Choroid plexus epithelial cell (primary cell): Measurements from ENCODE around the gene FNDC10.
"Not testable (repeated sequence)": the region's sequence is repeated elsewhere in the genome, so short reads cannot be mapped to it uniquely, and the experiment has no call there.

ENCODE experiments used
- DNase-seq: peaks from one replicate; pipeline ENCODE4 v3.0.0-alpha.2; 2010; ENCODE audit warnings: low read depth
- H3K4me3 ChIP-seq: 2 replicates; pipeline ENCODE4 v1.5.1; 2011; ENCODE audit warnings: low read depth, mild to moderate bottlenecking, control low read depth, low read length, moderate library complexity
- TF ChIP-seq, protein P1 (sequence below): conservative IDR thresholded peaks from 2 replicates; pipeline ENCODE4 v1.5.1; 2011; ENCODE audit warnings: low read depth, mild to moderate bottlenecking, control low read depth, inconsistent platforms, low read length, moderate library complexity

FNDC10 gene

DNA sequence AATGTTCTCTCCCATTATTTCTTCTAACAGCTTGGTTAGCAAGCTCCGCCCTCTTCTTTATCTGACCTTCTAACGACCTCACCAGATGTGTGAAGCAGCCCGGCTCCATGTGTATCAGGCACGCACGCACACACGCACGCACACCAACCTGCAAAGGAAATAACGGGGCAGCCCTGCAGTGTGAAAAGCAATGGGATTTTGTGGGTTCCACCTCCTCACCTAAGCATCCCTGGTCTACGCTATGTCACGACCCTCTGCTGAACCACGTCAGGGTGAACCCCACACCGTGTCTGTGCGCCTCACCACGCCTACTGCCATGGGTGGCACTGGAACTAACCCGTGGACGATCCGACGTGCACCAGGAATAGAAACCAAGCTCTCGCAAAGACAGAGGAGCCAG is 35.7 kb downstream of the FNDC10 start:
- H3K4me3 ChIP-seq, result no peak overlapping the region
- DNase-seq, result no peak
- TF ChIP-seq, protein P1, sequence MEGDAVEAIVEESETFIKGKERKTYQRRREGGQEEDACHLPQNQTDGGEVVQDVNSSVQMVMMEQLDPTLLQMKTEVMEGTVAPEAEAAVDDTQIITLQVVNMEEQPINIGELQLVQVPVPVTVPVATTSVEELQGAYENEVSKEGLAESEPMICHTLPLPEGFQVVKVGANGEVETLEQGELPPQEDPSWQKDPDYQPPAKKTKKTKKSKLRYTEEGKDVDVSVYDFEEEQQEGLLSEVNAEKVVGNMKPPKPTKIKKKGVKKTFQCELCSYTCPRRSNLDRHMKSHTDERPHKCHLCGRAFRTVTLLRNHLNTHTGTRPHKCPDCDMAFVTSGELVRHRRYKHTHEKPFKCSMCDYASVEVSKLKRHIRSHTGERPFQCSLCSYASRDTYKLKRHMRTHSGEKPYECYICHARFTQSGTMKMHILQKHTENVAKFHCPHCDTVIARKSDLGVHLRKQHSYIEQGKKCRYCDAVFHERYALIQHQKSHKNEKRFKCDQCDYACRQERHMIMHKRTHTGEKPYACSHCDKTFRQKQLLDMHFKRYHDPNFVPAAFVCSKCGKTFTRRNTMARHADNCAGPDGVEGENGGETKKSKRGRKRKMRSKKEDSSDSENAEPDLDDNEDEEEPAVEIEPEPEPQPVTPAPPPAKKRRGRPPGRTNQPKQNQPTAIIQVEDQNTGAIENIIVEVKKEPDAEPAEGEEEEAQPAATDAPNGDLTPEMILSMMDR, result no peak

DNA sequence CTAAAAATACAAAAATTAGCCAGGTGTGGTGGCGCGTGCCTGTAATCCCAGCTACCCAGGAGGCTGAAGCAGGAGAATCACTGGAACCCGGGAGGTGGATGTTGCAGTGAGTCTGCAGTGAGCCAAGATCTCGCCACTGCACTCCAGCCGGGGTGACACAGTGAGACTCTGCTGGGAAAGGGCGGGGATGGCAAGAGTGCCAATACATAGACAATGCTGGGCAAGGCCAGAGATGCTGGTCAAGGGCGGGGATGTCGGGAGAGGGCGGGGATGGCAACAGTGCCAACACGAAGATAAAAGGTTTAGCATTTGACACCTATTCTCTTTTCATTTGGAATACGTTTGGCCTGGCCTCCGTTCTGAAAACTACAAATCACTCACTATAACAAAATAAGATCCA is 36.2 kb downstream of the FNDC10 start:
- no peak overlapping the region for H3K4me3 ChIP-seq
- TF ChIP-seq, protein P1, result no peak
- no peak for DNase-seq

DNA sequence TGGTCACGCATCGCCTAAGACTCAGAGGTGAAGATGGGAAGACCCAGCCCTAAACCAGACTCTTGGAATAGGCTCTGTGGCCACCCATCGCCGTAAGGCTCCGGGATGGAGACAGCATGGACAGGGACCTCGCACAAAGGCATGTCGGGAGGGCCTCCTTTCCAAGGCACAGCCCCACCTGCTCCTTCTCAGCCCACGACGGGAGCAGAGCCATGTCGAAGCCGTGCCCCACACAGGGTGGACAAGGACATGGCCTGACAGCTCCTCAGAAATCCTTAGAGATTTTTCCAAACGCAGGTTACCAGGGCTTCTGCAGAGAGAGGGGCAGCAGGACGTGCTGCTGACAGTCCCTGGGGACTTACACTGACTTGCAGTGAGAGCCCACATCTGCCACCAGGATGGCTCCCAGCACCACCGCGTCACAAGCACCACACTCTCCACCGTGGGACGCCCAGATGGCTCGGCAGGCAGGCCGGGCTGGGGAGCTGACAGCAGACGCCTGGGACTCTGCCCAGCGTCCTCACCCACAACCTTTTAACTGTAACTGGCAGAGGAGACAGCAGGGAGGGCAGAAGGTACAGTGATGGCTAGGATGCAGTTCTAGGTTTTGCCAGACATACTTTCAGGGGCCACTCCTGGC is 37.3 kb downstream of the FNDC10 start:
- DNase-seq, result no peak
- TF ChIP-seq, protein P1, result no peak
- H3K4me3 ChIP-seq, result no peak overlapping the region

DNA sequence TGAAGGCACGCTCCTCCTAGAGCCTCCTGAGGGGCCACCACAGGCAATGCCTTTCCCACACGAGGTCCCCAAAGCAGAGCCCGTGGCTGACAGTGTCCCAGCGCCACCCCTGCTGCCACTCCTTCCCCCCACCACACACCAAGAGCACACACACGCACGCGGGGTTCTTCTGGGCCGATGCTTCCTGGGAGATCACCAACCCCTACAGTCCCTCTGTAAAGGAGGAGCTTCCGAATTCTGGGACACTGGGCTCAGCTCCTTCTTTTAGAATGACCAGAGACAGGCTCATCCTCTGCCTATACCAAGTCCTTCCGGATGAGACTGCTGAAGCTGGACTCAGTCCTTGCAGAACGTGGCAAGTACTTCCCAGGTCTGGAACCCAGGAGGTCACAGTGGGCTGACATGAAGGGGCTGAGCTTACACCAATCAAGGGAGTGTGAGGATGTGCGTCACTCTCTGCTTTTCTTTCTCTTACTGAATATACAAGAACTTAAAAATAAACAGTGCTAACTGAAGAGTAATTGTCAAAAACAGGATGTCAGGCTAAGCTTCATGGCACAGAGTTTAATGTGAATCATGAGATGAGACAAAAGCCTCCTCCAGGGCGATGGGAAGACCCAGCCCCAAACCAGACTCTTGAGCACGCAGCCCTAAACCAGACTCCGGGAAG is 38.0 kb downstream of the FNDC10 start:
- no peak overlapping the region for H3K4me3 ChIP-seq
- DNase-seq, result no peak
- TF ChIP-seq, protein P1, result no peak

DNA sequence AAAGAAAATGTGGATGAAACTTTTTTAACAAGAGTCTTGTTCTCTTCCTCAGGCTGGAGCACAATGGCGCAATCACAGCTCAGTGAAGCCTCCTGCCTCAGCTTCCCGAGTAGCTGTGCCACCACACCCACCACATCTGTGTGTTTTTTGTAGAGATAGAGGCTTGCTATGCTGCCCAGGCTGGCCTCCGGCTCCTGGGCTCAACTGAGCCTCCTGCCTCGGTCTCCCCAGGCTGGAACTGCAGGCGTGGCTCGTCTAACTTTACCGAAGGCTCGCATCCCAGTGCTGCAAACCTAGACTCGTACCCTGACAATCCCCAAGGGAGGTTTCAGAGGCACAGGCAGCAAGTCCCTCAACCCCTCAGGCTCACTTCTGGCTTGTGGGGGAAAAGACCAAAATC is 39.8 kb downstream of the FNDC10 start:
- DNase-seq, result no peak
- TF ChIP-seq, protein P1, result no peak
- no peak overlapping the region for H3K4me3 ChIP-seq

DNA sequence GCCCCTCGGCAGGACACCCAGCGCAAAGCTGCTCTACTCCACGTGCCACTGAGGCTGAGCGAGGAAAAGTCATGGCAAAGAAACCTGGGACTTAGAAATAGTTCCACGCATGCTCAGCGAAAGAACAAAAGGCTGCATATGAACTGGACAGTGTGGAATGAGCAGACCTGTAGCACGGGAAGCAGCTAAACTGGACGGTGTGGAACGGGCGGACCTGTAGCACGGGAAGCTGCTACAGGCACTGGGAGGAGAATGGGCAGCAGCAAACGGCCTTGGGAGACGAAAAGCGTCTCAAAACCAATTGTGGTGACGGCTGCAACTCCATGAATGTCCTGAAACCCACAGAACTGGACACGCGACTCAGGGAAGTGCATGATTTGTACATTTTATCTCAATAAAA is 40.9 kb downstream of the FNDC10 start:
- H3K4me3 ChIP-seq, result no peak overlapping the region
- DNase-seq, result no peak
- TF ChIP-seq, protein P1, result no peak

DNA sequence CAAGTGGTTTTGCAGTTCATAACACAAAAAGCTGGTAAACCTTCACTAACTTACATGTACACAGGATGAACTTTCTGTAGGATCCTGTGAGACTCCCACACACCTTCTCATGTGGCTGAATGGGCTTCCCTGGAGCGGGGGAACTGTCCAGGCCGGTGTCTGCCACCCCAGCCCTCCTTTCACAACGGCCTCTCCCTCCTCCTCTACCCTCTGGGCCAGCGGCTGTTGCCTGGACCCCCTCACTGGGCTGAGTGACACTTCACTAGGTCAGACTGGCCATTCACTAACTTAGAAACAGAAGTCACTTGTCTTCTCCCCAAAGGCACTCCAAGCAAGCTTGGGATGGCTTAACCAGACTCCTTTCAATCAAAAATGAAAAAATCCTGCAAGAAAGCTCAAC is 41.3 kb downstream of the FNDC10 start:
- TF ChIP-seq, protein P1, result no peak
- no peak overlapping the region for H3K4me3 ChIP-seq
- no peak for DNase-seq

DNA sequence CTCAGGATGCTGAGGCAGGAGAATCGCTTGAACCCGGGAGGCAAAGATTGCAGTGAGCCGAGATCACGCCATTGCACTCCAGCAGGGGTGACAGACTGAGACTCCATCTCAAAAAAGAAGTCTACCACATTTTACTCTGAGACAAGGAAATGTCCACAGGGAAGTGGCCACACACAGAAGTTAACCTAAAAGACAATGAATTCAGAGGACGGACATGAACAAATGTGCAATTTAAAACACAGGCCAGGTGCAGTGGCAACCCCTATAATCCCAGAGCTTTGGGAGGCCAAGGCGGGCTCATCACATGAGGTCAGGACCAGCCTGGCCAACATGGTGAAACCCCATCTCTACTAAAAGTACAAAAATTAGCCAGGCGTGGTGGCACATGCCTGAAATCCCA is 42.2 kb downstream of the FNDC10 start:
- DNase-seq, H3K4me3 ChIP-seq: not testable (repeated sequence)

DNA sequence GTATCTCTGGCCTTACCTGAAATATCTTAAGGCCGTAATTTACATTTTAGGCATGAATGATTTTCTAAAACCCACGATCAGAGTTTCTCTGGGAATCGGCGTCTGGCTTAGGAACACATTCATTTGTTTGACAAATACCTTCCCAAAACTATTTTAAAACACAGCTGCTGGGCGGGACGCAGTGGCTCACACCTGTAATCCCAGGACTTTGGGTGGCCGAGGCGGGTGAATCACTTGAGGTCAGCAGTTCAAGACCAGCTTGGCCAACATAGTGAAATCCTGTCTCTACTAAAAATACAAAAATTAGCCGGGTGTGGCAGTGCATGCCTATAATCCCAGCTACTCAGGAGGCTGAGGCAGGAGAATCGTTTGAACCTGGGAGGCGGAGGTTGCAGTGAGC is 43.0 kb downstream of the FNDC10 start:
- not testable (repeated sequence) for DNase-seq, H3K4me3 ChIP-seq
